Ovary (tissue), 3 donors: ENCODE measurements around the gene AP3M1.

Source experiments
- CTCF ChIP-seq, 3 donors: fragments of 450-650 bp in 2 of 3; fragments of 200-600 bp in 1 of 3; IDR thresholded peaks; one replicate each; pipeline versions ENCODE4 v1.5.1 to v1.8.0; 2016 to 2022; ENCODE audit warnings: antibody characterized with exemption in 3 of 3, mild to moderate bottlenecking in 1 of 3
- EP300 ChIP-seq: sonication (generic); formaldehyde crosslinking; IDR thresholded peaks from one replicate; pipeline ENCODE4 v1.6.1; 2017; ENCODE audit warnings: antibody characterized with exemption
- POLR2A ChIP-seq: fragments of 450-650 bp; IDR thresholded peaks from one replicate; pipeline ENCODE4 v1.6.1; 2017; ENCODE audit warnings: antibody characterized with exemption, mild to moderate bottlenecking, moderate library complexity
- donor health status: DM: no; HTN: no; CAD: no.

GRCh38 chr10:74151879-74152722, 1.5 kb upstream of the AP3M1 start:
- TF ChIP-seq CTCF (IDR thresholded peaks at IDR 0.05) (no peak), EP300 (no peak), POLR2A (no peak)
